Gastrocnemius medialis (tissue), 4 donors: Measurements from ENCODE around the gene HMGA1. TPM values are rescaled to one million over a fixed set of nuclear protein-coding genes. Genes with fewer than 3 reads are reported as not detected.
"Not testable (repeated sequence)": the region's sequence is repeated elsewhere in the genome, so short reads cannot be mapped to it uniquely, and the experiment has no call there.

ENCODE experiments used
- ATAC-seq, 2 donors: fragments of 150-250 bp; one replicate each; pipeline ENCODE4 v1.9.1; 2016
- DNase-seq, 2 donors: peaks; one replicate each; pipeline ENCODE4 v3.0.0-alpha.2; 2019
- H3K27ac ChIP-seq, 4 donors: fragments of 200-600 bp; sonication (generic); 1 replicate in 1 of 4; 2 replicates in 3 of 4; pipeline ENCODE4 v1.5.1; 2016 to 2018; ENCODE audit warnings: mild to moderate bottlenecking in 2 of 4, moderate library complexity in 1 of 4
- H3K27me3 ChIP-seq, 3 donors: fragments of 200-600 bp; sonication (generic) in 2 of 3; 1 replicate in 1 of 3; 2 replicates in 2 of 3; pipeline versions ENCODE4 v1.5.1 to v1.6.0; 2016 to 2019; ENCODE audit warnings: mild to moderate bottlenecking in 1 of 3, moderate library complexity in 1 of 3
- H3K36me3 ChIP-seq, 2 donors: fragments of 200-600 bp; sonication (generic) in 1 of 2; one replicate each; pipeline ENCODE4 v1.5.1; 2017 to 2018
- H3K4me1 ChIP-seq, 2 donors: fragments of 200-600 bp; sonication (generic) in 1 of 2; one replicate each; pipeline ENCODE4 v1.5.1; 2016 to 2017; ENCODE audit warnings: mild to moderate bottlenecking in 2 of 2
- H3K4me3 ChIP-seq, 4 donors: fragments of 200-600 bp; sonication (generic) in 3 of 4; 1 replicate in 1 of 4; 2 replicates in 3 of 4; pipeline ENCODE4 v1.5.1; 2016 to 2019; ENCODE audit warnings: mild to moderate bottlenecking in 2 of 4
- H3K9me3 ChIP-seq, 3 donors: fragments of 200-600 bp; sonication (generic) in 2 of 3; 1 replicate in 1 of 3; 2 replicates in 2 of 3; pipeline ENCODE4 v1.5.1; 2016 to 2019
- POLR2A ChIP-seq, 2 donors: fragments of 450-650 bp; IDR thresholded peaks; one replicate each; pipeline ENCODE4 v1.6.1; 2017; ENCODE audit warnings: antibody characterized with exemption in 2 of 2, mild to moderate bottlenecking in 2 of 2, moderate library complexity in 2 of 2
- in situ Hi-C, 4 donors: fragments of 200-750 bp; cut with MboI; loops; one replicate each; pipeline versions ENCODE4 v1.15.0 to v1.8.0; 2017; ENCODE audit warnings: low sequenced_read_pairs in 4 of 4
- intact Hi-C: fragments of 100-400 bp; cut with DNase I; formaldehyde crosslinking; loops from one replicate; pipeline ENCODE4 v1.15.1; 2023; ENCODE audit warnings: low total_unique reads
- total RNA-seq, 4 donors: library from RNA; depleted of rRNA; stranded (reverse); fragments of >200 nt; gene quantifications; one replicate each; pipeline versions ENCODE4 v1.1.0 to v1.2.3, GENCODE V29; 2016
- TF ChIP-seq, protein P1 (sequence below), 5 experiments: fragments of 450-650 bp in 3 of 5; fragments of 200-600 bp in 2 of 5; sonication (generic) in 2 of 5; IDR thresholded peaks in 4 of 5; conservative IDR thresholded peaks in 1 of 5; 1 replicate in 4 of 5; 2 replicates in 1 of 5; pipeline ENCODE4 v1.5.1; 2016 to 2019; ENCODE audit warnings: antibody characterized with exemption in 5 of 5, mild to moderate bottlenecking in 3 of 5, moderate library complexity in 3 of 5

The HMGA1 gene
- total RNA-seq, 4 donors from 2014 or later = 74.1 to 163 (median 154) TPM

- Histone ChIP-seq H3K4me1 (no peaks in the 10 kb centered on the region), H3K9me3 (no peaks in the 10 kb centered on the region), H3K4me3 (no peak overlapping the region), H3K27ac (no peak overlapping the region), H3K27me3 (no peaks in the 10 kb centered on the region), H3K36me3 (no peaks in the 10 kb centered on the region)
- no peak for ATAC-seq
- in situ Hi-C loops (loop anchor here in 1 of 4 donors (25.0 kb wide), 1 partner anchor 353 kb away; no protein-coding TSS in a partner anchor), intact Hi-C loops (no loop called here)
- TF ChIP-seq POLR2A (IDR thresholded peaks at IDR 0.05) = no peak
- TF ChIP-seq, protein P1, sequence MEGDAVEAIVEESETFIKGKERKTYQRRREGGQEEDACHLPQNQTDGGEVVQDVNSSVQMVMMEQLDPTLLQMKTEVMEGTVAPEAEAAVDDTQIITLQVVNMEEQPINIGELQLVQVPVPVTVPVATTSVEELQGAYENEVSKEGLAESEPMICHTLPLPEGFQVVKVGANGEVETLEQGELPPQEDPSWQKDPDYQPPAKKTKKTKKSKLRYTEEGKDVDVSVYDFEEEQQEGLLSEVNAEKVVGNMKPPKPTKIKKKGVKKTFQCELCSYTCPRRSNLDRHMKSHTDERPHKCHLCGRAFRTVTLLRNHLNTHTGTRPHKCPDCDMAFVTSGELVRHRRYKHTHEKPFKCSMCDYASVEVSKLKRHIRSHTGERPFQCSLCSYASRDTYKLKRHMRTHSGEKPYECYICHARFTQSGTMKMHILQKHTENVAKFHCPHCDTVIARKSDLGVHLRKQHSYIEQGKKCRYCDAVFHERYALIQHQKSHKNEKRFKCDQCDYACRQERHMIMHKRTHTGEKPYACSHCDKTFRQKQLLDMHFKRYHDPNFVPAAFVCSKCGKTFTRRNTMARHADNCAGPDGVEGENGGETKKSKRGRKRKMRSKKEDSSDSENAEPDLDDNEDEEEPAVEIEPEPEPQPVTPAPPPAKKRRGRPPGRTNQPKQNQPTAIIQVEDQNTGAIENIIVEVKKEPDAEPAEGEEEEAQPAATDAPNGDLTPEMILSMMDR (IDR thresholded peaks at IDR 0.05 in 4 of 5, conservative IDR thresholded peaks at IDR 0.05 in 1 of 5) = no peak
- DNase-seq = no peak
Measured at GRCh38 chr6:34259529-34260069, 22.9 kb downstream of the HMGA1 start.

DNA sequence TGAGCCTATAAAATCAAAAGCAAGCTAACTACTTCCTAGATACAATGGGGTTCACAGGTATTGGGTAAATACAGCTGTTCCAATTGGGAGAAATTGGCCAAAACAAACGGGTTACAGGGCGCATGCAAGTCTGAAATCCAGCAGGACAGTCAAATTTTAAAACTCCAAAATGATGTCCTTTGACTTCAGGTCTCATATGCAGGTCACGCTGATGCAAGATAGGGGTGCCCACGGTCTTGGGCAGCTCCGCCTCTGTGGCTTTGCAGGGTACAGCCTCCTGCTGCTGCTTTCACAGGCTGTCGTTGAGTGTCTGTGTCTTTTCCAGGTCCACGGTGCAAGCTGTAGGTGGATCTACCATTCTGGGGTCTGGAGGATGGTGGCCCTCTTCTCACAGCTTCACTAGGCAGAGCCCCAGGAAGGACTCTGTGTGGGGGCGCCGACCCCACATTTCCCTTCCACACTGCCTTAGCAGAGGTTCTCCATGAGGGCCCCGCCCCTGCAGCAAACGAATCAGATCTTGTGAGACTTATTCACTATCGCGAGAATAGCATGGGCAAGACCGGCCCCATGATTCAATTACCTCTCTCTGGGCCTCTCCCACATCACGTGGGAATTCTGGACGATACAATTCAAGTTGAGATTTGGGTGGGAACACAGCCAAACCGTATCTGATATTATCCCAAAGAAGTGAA is 24.0 kb downstream of the HMGA1 start:
- Histone ChIP-seq H3K27ac (no peak overlapping the region), H3K4me1 (no peaks in the 10 kb centered on the region), H3K36me3 (no peaks in the 10 kb centered on the region), H3K27me3 (no peaks in the 10 kb centered on the region), H3K4me3 (no peak overlapping the region), H3K9me3 (no peaks in the 10 kb centered on the region)
- no peak for TF ChIP-seq POLR2A (IDR thresholded peaks at IDR 0.05)
- TF ChIP-seq, protein P1 (IDR thresholded peaks at IDR 0.05 in 4 of 5, conservative IDR thresholded peaks at IDR 0.05 in 1 of 5) = no peak
- in situ Hi-C loops (loop anchor here in 1 of 4 donors (25.0 kb wide), 1 partner anchor 352 kb away; no protein-coding TSS in a partner anchor), intact Hi-C loops (no loop called here)
- no peak for ATAC-seq
- DNase-seq = no peak

GRCh38 chr6:34263484-34263883 is 26.8 kb downstream of the HMGA1 start:
- H3K4me1 ChIP-seq, DNase-seq, H3K27ac ChIP-seq, H3K9me3 ChIP-seq, ATAC-seq, intact Hi-C loops, H3K27me3 ChIP-seq, H3K36me3 ChIP-seq, H3K4me3 ChIP-seq: not testable (repeated sequence)
- in situ Hi-C loops = loop anchor here in 1 of 4 donors (25.0 kb wide), 1 partner anchor 349 kb away; no protein-coding TSS in a partner anchor

GRCh38 chr6:34267746-34268145 is 31.1 kb downstream of the HMGA1 start:
- intact Hi-C loops (no loop called here), in situ Hi-C loops (loop anchor here in 1 of 4 donors (25.0 kb wide), 1 partner anchor 345 kb away; no protein-coding TSS in a partner anchor)
- ATAC-seq (no peak), DNase-seq (no peak)
- Histone ChIP-seq H3K4me3 (no peak overlapping the region), H3K4me1 (no peaks in the 10 kb centered on the region), H3K27me3 (no peaks in the 10 kb centered on the region), H3K27ac (no peak overlapping the region), H3K36me3 (no peaks in the 10 kb centered on the region), H3K9me3 (no peaks in the 10 kb centered on the region)
- TF ChIP-seq, protein P1 (IDR thresholded peaks at IDR 0.05 in 4 of 5, conservative IDR thresholded peaks at IDR 0.05 in 1 of 5) = no peak
- no peak for TF ChIP-seq POLR2A (IDR thresholded peaks at IDR 0.05)

DNA sequence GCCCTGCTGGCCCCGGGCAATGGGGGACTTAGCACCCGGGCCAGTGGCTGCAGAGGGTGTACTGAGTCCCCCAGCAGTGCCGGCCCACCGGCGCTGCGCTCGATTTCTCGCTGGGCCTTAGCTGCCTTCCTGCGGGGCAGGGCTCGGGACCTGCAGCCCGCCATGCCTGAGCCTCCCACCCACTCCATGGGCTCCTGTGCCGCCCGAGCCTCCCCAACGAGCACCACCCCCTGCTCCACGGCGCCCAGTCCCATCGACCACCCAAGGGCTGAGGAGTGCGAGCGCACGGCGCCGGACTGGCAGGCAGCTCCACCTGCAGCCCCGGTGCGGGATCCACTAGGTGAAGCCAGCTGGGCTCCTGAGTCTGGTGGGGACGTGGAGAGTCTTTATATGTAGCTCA is 32.5 kb downstream of the HMGA1 start:
- in situ Hi-C loops = loop anchor here in 1 of 4 donors (25.0 kb wide), 1 partner anchor 343 kb away; no protein-coding TSS in a partner anchor

DNA sequence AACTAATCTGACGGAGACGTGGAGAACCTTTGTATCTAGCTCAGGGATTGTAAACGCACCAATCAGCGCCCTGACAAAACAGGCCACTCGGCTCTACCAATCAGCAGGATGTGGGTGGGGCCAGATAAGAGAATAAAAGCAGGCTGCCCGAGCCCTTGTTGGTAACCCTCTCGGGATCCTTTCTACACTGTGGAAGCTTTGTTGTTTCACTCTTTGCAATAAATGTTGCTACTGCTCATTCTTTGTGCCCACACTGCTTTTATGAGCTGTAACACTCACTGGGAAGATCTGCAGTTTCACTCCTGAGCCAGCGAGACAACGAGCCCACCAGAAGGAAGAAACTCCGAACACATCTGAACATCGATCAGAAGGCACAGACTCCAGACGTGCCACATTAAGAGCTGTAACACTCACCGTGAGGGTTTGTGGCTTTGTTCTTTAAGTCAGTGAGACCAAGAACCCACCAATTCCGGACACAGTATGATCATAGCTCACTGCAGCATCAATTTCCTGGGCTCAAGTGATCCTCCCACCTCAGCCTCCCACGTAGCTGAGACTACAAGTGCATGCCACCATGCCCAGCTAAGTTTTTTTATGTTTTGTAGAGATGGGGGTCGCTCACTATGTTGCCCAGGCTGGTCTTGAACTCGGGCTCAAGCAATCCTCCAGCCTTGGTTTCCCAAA is 33.1 kb downstream of the HMGA1 start:
- ATAC-seq, intact Hi-C loops, H3K4me3 ChIP-seq, H3K4me1 ChIP-seq, H3K9me3 ChIP-seq, H3K27ac ChIP-seq, H3K36me3 ChIP-seq, H3K27me3 ChIP-seq, DNase-seq: not testable (repeated sequence)
- in situ Hi-C loops = loop anchor here in 1 of 4 donors (25.0 kb wide), 1 partner anchor 343 kb away; no protein-coding TSS in a partner anchor

More for the DNA sequence above, 32.5 kb downstream of the HMGA1 start:
- H3K36me3 ChIP-seq, H3K4me3 ChIP-seq, H3K9me3 ChIP-seq, intact Hi-C loops, ATAC-seq, H3K27ac ChIP-seq, H3K27me3 ChIP-seq, H3K4me1 ChIP-seq, DNase-seq: not testable (repeated sequence)
